ENCODE data around the gene TYSND1. TPM values are rescaled to one million over a fixed set of nuclear protein-coding genes. Genes with fewer than 3 reads are reported as not detected.

The TYSND1 gene
- total and polyA plus RNA-seq, 9 donors, result 3.6 to 6.4 (median 4.7) TPM

GRCh38 chr10:70148516-70148915 is 2.0 kb upstream of the TYSND1 start:
- Histone ChIP-seq H3K27me3 (ENCODE audit: control insufficient read depth, insufficient read depth, low read length) (no peaks in the 10 kb centered on the region), H3K4me1 (ENCODE audit: control insufficient read depth, insufficient read depth, low read length) (peaks cover 18% of the 10 kb centered on the region), H3K4me3 (ENCODE audit: low read length) (no peak overlapping the region), H3K27ac (ENCODE audit: low read length) (no peak overlapping the region), H3K9me3 (replicated peaks; ENCODE audit: control insufficient read depth, low read depth, low read length) (no peaks in the 10 kb centered on the region), H3K36me3 (ENCODE audit: control insufficient read depth, insufficient read depth, low read length) (peaks cover 26% of the 10 kb centered on the region)
- no peak for DNase-seq
- WGBS (ENCODE audit: insufficient coverage), result 82% methylated on average over 2 of the region's 5 CpGs

DNA sequence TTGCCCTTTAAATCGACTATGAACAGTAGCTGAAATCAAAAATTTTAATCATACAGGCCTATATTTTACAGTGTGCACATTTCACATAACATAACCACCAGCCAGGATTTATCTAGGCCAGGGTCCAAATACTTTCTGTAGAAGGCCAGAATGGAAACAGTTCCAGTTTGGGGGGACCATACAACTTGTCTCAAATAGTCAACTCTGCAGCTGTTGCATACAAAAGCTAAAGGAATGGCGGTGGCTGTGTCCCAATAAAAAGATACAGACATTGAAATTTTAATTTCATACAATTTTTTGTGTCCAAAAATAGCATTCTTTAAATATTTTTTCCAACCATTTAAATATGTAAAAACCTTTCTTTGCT is 742 bp upstream of the TYSND1 start:
- DNase-seq, result peak; percentile 86
- H3K36me3 ChIP-seq (ENCODE audit: control insufficient read depth, insufficient read depth, low read length), result peaks cover 18% of the 10 kb centered on the region
- WGBS (ENCODE audit: insufficient coverage), result no CpG with 5 or more reads among the region's 2 CpGs
- no peak overlapping the region for H3K4me3 ChIP-seq (ENCODE audit: low read length)
- H3K9me3 ChIP-seq (replicated peaks; ENCODE audit: control insufficient read depth, low read depth, low read length), result no peaks in the 10 kb centered on the region
- H3K4me1 ChIP-seq (ENCODE audit: control insufficient read depth, insufficient read depth, low read length), result peaks cover 18% of the 10 kb centered on the region
- H3K27ac ChIP-seq (ENCODE audit: low read length), result peak overlapping the region; percentile 99
- H3K27me3 ChIP-seq (ENCODE audit: control insufficient read depth, insufficient read depth, low read length), result no peaks in the 10 kb centered on the region

GRCh38 chr10:70145666-70146488 is 623 bp downstream of the TYSND1 start:
- peaks cover 11% of the 10 kb centered on the region for H3K36me3 ChIP-seq (ENCODE audit: control insufficient read depth, insufficient read depth, low read length)
- WGBS (ENCODE audit: insufficient coverage), result under 1% methylated on average over 90 of the region's 98 CpGs
- no peaks in the 10 kb centered on the region for H3K9me3 ChIP-seq (replicated peaks; ENCODE audit: control insufficient read depth, low read depth, low read length)
- no peaks in the 10 kb centered on the region for H3K27me3 ChIP-seq (ENCODE audit: control insufficient read depth, insufficient read depth, low read length)
- DNase-seq, result peak; percentile 71
- peak overlapping the region; percentile 78 for H3K4me3 ChIP-seq (ENCODE audit: low read length)
- peaks cover 18% of the 10 kb centered on the region for H3K4me1 ChIP-seq (ENCODE audit: control insufficient read depth, insufficient read depth, low read length)
- peak overlapping the region; percentile 99 for H3K27ac ChIP-seq (ENCODE audit: low read length)

DNA sequence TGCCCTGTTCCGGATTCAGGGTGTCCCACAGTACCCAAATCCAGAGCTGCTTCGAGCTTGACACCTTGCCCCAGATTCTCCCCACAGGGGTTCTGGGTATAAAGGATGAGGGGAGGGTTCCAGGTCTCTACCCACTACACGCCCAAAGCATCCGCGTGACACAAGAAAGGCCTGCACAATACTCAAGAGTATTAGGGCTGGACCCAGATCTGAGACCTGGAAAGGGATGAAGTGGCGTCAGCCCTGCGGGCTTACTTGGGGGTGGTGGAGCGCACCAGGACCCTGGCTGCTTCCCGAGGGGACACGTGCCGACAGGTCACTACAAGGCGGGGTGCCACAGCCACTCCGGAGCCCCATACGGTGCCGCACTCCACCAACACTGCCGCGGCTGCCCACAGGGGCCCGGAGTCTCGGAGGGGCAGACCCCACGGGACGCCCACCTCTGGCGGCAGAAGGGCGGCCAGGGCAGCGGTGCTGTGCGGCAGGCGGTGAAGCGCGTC is 1.3 kb downstream of the TYSND1 start:
- Histone ChIP-seq H3K27ac (ENCODE audit: low read length) (peak overlapping the region; percentile 35), H3K9me3 (replicated peaks; ENCODE audit: control insufficient read depth, low read depth, low read length) (no peaks in the 10 kb centered on the region), H3K27me3 (ENCODE audit: control insufficient read depth, insufficient read depth, low read length) (no peaks in the 10 kb centered on the region), H3K36me3 (ENCODE audit: control insufficient read depth, insufficient read depth, low read length) (peaks cover 6% of the 10 kb centered on the region), H3K4me1 (ENCODE audit: control insufficient read depth, insufficient read depth, low read length) (peaks cover 18% of the 10 kb centered on the region), H3K4me3 (ENCODE audit: low read length) (peak overlapping the region; percentile 78)
- peak; percentile 29 for DNase-seq
- WGBS (ENCODE audit: insufficient coverage), result 2% methylated on average over 23 of the region's 28 CpGs

DNA sequence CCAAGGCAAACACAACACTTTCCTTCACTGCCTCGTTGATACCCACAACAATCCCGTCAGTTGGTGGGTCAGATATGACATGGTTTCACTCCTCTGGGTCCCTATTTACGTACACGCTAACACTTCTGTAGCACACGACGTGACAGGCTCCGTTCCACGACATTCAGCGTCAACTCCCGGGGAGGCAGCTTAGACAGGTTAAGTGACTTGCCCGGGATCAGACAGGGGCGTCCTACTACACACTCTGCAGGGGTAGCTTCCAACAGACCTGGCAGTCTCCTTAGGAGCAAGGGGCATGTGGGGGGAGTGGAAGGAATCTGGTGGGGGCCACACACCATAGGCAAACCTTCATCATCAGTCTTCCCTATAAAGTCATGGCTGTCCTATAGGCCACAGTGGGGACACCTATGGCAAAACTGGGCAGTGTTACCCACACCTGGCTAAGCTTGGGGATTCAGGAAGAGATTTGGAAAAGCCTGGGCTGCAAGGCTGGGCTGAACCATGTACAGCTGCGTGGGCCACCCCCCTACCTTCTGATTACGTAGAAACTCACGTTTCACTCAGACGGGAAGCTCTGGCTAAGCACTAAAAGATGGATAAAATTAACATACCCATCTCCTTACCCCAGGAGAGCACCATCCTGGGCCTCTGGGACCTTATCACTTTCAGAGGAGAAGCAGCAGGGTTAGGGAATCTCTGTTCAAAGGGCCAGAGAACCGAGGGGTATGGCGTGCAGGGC is 2.0 kb downstream of the TYSND1 start:
- 76% methylated on average over 12 of the region's 18 CpGs for WGBS (ENCODE audit: insufficient coverage)
- no peak for DNase-seq
- Histone ChIP-seq H3K27ac (ENCODE audit: low read length) (no peak overlapping the region), H3K4me3 (ENCODE audit: low read length) (peak overlapping the region; percentile 78), H3K36me3 (ENCODE audit: control insufficient read depth, insufficient read depth, low read length) (peaks cover 8% of the 10 kb centered on the region), H3K4me1 (ENCODE audit: control insufficient read depth, insufficient read depth, low read length) (peaks cover 18% of the 10 kb centered on the region), H3K9me3 (replicated peaks; ENCODE audit: control insufficient read depth, low read depth, low read length) (no peaks in the 10 kb centered on the region), H3K27me3 (ENCODE audit: control insufficient read depth, insufficient read depth, low read length) (no peaks in the 10 kb centered on the region)

DNA sequence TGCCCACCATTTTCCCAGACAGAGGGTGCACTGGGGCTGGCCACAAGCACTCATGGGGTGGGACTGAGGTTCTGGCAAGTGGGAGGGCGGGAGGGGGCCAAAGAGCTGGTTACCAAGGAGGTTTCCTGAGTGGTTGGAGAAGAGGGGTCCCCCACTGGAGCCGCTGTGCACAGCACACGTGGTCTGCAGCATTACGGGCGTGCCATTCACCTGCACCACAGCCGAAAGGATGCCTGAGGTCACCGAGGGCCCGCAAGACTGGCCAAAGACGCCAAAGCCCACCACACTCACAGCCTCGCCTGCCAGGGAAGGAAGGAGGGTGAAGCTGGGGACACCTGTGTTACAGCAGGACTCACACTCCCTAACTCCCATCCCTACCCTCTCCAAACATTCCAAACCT is 3.9 kb downstream of the TYSND1 start:
- Histone ChIP-seq H3K4me1 (ENCODE audit: control insufficient read depth, insufficient read depth, low read length) (peaks cover 16% of the 10 kb centered on the region), H3K4me3 (ENCODE audit: low read length) (no peak overlapping the region), H3K9me3 (replicated peaks; ENCODE audit: control insufficient read depth, low read depth, low read length) (no peaks in the 10 kb centered on the region), H3K27me3 (ENCODE audit: control insufficient read depth, insufficient read depth, low read length) (no peaks in the 10 kb centered on the region), H3K36me3 (ENCODE audit: control insufficient read depth, insufficient read depth, low read length) (peaks cover 10% of the 10 kb centered on the region), H3K27ac (ENCODE audit: low read length) (no peak overlapping the region)
- no peak for DNase-seq
- WGBS (ENCODE audit: insufficient coverage), result 88% methylated on average over 3 of the region's 10 CpGs

DNA sequence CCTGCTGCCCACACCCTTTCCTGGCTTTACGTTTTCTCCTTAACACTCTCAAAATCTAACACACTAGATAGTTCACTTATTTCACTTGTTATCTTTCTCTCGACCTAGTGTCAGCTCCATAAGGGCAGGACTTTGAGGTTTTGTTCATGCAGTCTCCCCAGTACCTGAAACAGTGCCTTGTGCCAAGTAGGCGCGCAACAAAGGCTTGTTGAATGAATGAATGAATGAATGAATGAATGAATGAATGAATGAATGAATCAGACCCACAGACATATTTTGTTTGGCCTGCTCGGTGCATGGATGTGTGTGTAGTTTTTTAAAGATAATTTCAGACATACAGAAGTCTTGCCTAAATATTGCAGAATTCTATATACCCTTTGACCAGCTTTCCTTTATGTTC is 6.2 kb downstream of the TYSND1 start:
- H3K27ac ChIP-seq (ENCODE audit: low read length), result no peak overlapping the region
- peaks cover 13% of the 10 kb centered on the region for H3K4me1 ChIP-seq (ENCODE audit: control insufficient read depth, insufficient read depth, low read length)
- H3K9me3 ChIP-seq (replicated peaks; ENCODE audit: control insufficient read depth, low read depth, low read length), result no peaks in the 10 kb centered on the region
- no peak for DNase-seq
- H3K36me3 ChIP-seq (ENCODE audit: control insufficient read depth, insufficient read depth, low read length), result peaks cover 10% of the 10 kb centered on the region
- no peak overlapping the region for H3K4me3 ChIP-seq (ENCODE audit: low read length)
- 78% methylated on average over 1 of the region's 5 CpGs for WGBS (ENCODE audit: insufficient coverage)
- H3K27me3 ChIP-seq (ENCODE audit: control insufficient read depth, insufficient read depth, low read length), result no peaks in the 10 kb centered on the region

GRCh38 chr10:70139997-70140250 is 6.6 kb downstream of the TYSND1 start:
- no peak overlapping the region for H3K27ac ChIP-seq (ENCODE audit: low read length)

GRCh38 chr10:70139151-70139996 is 7.1 kb downstream of the TYSND1 start:
- no peaks in the 10 kb centered on the region for H3K9me3 ChIP-seq (replicated peaks; ENCODE audit: control insufficient read depth, low read depth, low read length)
- no peak for DNase-seq
- H3K4me3 ChIP-seq (ENCODE audit: low read length), result no peak overlapping the region
- peaks cover 6% of the 10 kb centered on the region for H3K4me1 ChIP-seq (ENCODE audit: control insufficient read depth, insufficient read depth, low read length)
- 88% methylated on average over 11 of the region's 11 CpGs for WGBS (ENCODE audit: insufficient coverage)
- no peak overlapping the region for H3K27ac ChIP-seq (ENCODE audit: low read length)
- peaks cover 10% of the 10 kb centered on the region for H3K36me3 ChIP-seq (ENCODE audit: control insufficient read depth, insufficient read depth, low read length)
- H3K27me3 ChIP-seq (ENCODE audit: control insufficient read depth, insufficient read depth, low read length), result no peaks in the 10 kb centered on the region

More at GRCh38 chr10:70139997-70140250, 6.6 kb downstream of the TYSND1 start:
- H3K4me3 ChIP-seq (ENCODE audit: low read length), result no peak overlapping the region
- 78% methylated on average over 5 of the region's 6 CpGs for WGBS (ENCODE audit: insufficient coverage)
- DNase-seq, result no peak
- H3K9me3 ChIP-seq (replicated peaks; ENCODE audit: control insufficient read depth, low read depth, low read length), result no peaks in the 10 kb centered on the region
- peaks cover 10% of the 10 kb centered on the region for H3K36me3 ChIP-seq (ENCODE audit: control insufficient read depth, insufficient read depth, low read length)
- H3K27me3 ChIP-seq (ENCODE audit: control insufficient read depth, insufficient read depth, low read length), result no peaks in the 10 kb centered on the region
- H3K4me1 ChIP-seq (ENCODE audit: control insufficient read depth, insufficient read depth, low read length), result peaks cover 9% of the 10 kb centered on the region

Data from muscle of leg (tissue), 11 donors.